Tibial artery (tissue), 4 donors: ENCODE results near the gene PUS10.
A peak's percentile ranks its signal among the peaks of the same experiment; 100 is the strongest.

Experiments
- DNase-seq, 2 donors: peaks; one replicate each; pipeline ENCODE4 v3.0.0-alpha.2; 2019
- H3K27ac ChIP-seq, 2 donors: fragments of 200-600 bp; sonication (generic) in 1 of 2; 1 replicate in 1 of 2; 2 replicates in 1 of 2; pipeline ENCODE4 v1.5.1; 2018 to 2019; ENCODE audit warnings: mild to moderate bottlenecking in 1 of 2
- H3K27me3 ChIP-seq, 2 donors: fragments of 200-600 bp; sonication (generic) in 1 of 2; one replicate each; pipeline versions ENCODE4 v1.5.1 to v1.6.0; 2016 to 2019
- H3K36me3 ChIP-seq, 3 donors: fragments of 200-600 bp; sonication (generic) in 2 of 3; one replicate each; pipeline ENCODE4 v1.5.1; 2016 to 2019; ENCODE audit warnings: mild to moderate bottlenecking in 2 of 3
- H3K4me1 ChIP-seq, 4 donors: fragments of 200-600 bp; sonication (generic) in 2 of 4; 1 replicate in 3 of 4; 2 replicates in 1 of 4; pipeline ENCODE4 v1.5.1; 2016 to 2019
- H3K4me3 ChIP-seq, 2 donors: fragments of 200-600 bp; sonication (generic) in 1 of 2; 1 replicate in 1 of 2; 2 replicates in 1 of 2; pipeline ENCODE4 v1.5.1; 2018 to 2019; ENCODE audit warnings: mild to moderate bottlenecking in 2 of 2
- H3K9me3 ChIP-seq, 3 donors: fragments of 200-600 bp; sonication (generic) in 1 of 3; one replicate each; pipeline ENCODE4 v1.5.1; 2016 to 2019
- intact Hi-C: fragments of 100-400 bp; cut with DNase I; formaldehyde crosslinking; loops from one replicate; pipeline ENCODE4 v1.15.0; 2023; ENCODE audit warnings: low total_unique reads
- TF ChIP-seq, protein P1 (sequence below), 2 experiments: fragments of 200-600 bp in 1 of 2; fragments of 450-650 bp in 1 of 2; IDR thresholded peaks; one replicate each; pipeline ENCODE4 v1.5.1; 2017 to 2019; ENCODE audit warnings: antibody characterized with exemption in 2 of 2, mild to moderate bottlenecking in 1 of 2, moderate library complexity in 1 of 2

Gene PUS10

DNA sequence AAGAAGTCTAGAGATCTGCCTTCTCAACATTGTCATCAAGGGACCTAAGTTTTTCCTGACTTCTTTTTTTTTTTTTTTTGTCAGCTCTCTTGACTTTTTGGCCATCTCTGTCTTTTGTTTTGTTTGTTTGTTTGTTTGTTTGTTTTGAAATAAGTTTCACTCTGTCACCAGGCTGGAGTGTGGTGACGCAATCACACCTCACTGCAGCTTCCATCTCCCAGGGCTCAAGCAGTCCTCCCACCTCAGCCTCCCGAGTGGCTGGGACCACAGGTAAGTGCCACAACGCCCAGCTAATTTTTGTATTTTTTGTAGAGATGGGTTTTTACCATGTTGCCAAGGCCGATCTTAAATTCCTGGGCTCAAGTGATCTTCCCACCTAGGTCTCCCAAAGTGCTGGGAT lies 5.6 kb upstream of the PUS10 start:
- no peak for DNase-seq
- Histone ChIP-seq H3K4me3 (no peak overlapping the region), H3K36me3 (peaks cover 0 to 31% (median 15%) of the 10 kb centered on the region in 3 donors), H3K4me1 (peaks cover 0 to 30% (median 6%) of the 10 kb centered on the region in 4 donors), H3K27ac (no peak overlapping the region), H3K27me3 (no peaks in the 10 kb centered on the region), H3K9me3 (no peaks in the 10 kb centered on the region)
- TF ChIP-seq, protein P1, sequence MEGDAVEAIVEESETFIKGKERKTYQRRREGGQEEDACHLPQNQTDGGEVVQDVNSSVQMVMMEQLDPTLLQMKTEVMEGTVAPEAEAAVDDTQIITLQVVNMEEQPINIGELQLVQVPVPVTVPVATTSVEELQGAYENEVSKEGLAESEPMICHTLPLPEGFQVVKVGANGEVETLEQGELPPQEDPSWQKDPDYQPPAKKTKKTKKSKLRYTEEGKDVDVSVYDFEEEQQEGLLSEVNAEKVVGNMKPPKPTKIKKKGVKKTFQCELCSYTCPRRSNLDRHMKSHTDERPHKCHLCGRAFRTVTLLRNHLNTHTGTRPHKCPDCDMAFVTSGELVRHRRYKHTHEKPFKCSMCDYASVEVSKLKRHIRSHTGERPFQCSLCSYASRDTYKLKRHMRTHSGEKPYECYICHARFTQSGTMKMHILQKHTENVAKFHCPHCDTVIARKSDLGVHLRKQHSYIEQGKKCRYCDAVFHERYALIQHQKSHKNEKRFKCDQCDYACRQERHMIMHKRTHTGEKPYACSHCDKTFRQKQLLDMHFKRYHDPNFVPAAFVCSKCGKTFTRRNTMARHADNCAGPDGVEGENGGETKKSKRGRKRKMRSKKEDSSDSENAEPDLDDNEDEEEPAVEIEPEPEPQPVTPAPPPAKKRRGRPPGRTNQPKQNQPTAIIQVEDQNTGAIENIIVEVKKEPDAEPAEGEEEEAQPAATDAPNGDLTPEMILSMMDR (IDR thresholded peaks at IDR 0.05): no peak
- intact Hi-C loops: no loop called here

DNA sequence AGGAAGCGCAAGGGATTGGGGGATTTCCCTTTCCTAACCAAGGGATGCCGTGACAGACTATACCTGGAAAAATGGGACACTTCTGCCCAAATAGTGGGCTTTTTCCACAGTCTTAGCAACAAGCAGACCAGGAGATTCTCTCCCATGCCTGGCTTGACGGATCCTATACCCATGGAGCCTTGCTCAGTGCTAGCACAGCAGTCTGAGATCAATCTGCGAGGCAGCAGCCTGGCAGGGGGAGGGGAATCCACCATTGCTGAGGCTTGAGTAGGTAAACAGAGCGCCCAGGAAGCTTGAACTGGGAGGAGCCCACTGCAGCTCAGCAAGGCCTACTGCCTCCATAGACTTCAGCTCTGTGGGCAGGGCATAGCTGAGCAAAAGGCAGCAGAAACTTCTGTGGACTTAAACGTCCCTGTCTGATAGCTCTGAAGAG lies 3.2 kb upstream of the PUS10 start:
- Histone ChIP-seq H3K27me3 (no peaks in the 10 kb centered on the region), H3K4me3 (no peak overlapping the region), H3K9me3 (no peaks in the 10 kb centered on the region), H3K36me3 (peaks cover 0 to 31% (median 15%) of the 10 kb centered on the region in 3 donors), H3K4me1 (peaks cover 0 to 38% (median 12%) of the 10 kb centered on the region in 4 donors), H3K27ac (no peak overlapping the region)
- intact Hi-C loops: no loop called here
- TF ChIP-seq, protein P1 (IDR thresholded peaks at IDR 0.05): no peak
- DNase-seq: no peak

DNA sequence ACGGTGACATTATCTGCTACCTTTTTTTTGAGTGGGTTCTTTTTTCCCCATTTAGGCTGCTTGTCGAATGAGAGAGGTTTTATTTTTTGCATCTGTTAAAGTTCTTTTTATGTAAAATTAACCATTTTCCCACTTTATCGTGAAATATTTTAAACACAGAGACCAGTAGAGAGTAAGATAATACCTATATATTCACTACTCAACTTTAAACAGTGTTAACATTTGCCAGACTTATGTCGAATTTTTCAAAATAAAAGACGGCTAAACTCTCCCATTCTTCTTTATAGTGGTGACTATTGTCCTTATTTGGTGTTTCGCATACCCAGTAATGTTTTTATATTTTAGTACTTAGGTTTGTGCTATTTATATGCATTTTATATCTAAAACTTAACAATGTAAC lies 743 bp upstream of the PUS10 start:
- H3K27ac ChIP-seq: peak overlapping the region; percentile 92 to 93

DNA sequence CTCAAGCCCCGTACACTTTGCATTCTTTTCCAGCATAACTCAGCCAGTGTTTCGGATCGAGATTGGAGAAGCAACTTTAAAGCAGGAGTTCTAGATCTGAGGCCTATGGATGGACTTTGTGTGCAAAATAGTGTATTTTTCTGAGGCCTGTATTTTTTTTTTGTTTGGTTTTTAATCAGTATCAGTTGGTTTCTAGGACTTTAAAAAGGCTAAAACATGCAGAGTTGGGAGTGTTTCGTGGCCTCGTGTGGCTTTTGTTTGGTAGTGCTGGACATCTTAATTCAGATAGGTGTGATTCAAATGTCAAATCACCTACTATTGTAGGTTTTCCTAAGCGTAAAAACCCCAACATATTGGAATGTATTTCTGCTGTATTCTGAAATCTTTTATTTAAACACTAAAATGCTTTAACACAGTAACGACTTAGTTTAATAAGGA lies 282 bp upstream of the PUS10 start:
- DNase-seq: no peak
- intact Hi-C loops: loop anchor here (10.0 kb wide), 1 partner anchor 46 kb away; the partner anchor contains the start of gene SANBR
- no peaks in the 10 kb centered on the region for H3K27me3 ChIP-seq
- no peaks in the 10 kb centered on the region for H3K9me3 ChIP-seq
- H3K4me1 ChIP-seq: peaks cover 0 to 36% (median 16%) of the 10 kb centered on the region in 4 donors
- H3K27ac ChIP-seq: peak overlapping the region; percentile 92 to 93
- H3K4me3 ChIP-seq: peak overlapping the region; percentile 79 to 84
- peaks cover 0 to 23% (median 15%) of the 10 kb centered on the region in 3 donors for H3K36me3 ChIP-seq
- TF ChIP-seq, protein P1 (IDR thresholded peaks at IDR 0.05): no peak

More for the DNA sequence above, 743 bp upstream of the PUS10 start:
- TF ChIP-seq, protein P1 (IDR thresholded peaks at IDR 0.05): no peak
- peaks cover 0 to 23% (median 15%) of the 10 kb centered on the region in 3 donors for H3K36me3 ChIP-seq
- peak overlapping the region; percentile 79 to 84 for H3K4me3 ChIP-seq
- H3K9me3 ChIP-seq: no peaks in the 10 kb centered on the region
- H3K4me1 ChIP-seq: peaks cover 0 to 37% (median 16%) of the 10 kb centered on the region in 4 donors
- no peaks in the 10 kb centered on the region for H3K27me3 ChIP-seq
- DNase-seq: no peak
- intact Hi-C loops: loop anchor here (10.0 kb wide), 1 partner anchor 46 kb away; the partner anchor contains the start of gene SANBR

DNA sequence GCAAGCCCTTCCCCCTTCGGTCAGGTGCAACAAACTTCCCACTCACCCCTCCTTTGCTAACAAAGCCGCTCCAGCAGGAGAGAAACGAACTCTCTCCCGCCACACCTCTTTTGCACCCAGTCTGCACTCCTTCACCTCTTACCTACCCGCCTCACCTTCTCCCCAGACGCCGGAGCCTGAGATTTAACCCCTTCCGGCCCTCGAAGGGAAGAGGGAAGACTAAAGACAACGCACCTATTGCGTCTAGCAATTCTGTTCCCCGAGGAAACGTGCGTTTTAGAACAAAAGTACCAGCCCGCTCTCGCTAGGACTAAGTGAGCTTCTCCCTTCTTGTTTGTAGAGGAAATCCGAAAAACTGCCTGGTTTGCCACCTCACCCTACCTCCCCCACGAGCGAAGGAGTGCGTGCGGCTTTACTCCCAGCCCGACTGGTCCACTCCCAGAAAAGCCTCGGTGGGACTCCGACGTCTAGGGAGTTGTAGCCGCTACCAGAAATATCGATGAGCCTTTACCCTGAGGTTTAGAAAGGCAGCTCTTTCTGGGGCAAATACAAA lies 976 bp downstream of the PUS10 start:
- intact Hi-C loops: loop anchor here (10.0 kb wide), 1 partner anchor 48 kb away; the partner anchor contains the start of gene SANBR
- Histone ChIP-seq H3K9me3 (no peaks in the 10 kb centered on the region), H3K36me3 (peaks cover 0 to 12% (median 10%) of the 10 kb centered on the region in 3 donors), H3K4me1 (peaks cover 0 to 36% (median 16%) of the 10 kb centered on the region in 4 donors), H3K27me3 (no peaks in the 10 kb centered on the region), H3K4me3 (peak overlapping the region; percentile 79 to 84), H3K27ac (peak overlapping the region; percentile 92 to 93)
- peak; percentile 63 to 85 for DNase-seq
- TF ChIP-seq, protein P1 (IDR thresholded peaks at IDR 0.05): no peak
